Hepatocyte (in vitro differentiated cells): ENCODE data around the gene BRCA2.

Experiments
- EZH2 ChIP-seq: fragments of 200-600 bp; sonication (generic); IDR thresholded peaks from 2 replicates; pipeline ENCODE4 v1.6.1; 2016; ENCODE audit warnings: antibody characterized with exemption, mild to moderate bottlenecking, borderline replicate concordance
- TF ChIP-seq, protein P1 (sequence below): fragments of 200-600 bp; sonication (generic); IDR thresholded peaks from 2 replicates; pipeline ENCODE4 v1.5.1; 2016; ENCODE audit warnings: antibody characterized with exemption, mild to moderate bottlenecking; ENCODE audit not compliant: poor library complexity

DNA sequence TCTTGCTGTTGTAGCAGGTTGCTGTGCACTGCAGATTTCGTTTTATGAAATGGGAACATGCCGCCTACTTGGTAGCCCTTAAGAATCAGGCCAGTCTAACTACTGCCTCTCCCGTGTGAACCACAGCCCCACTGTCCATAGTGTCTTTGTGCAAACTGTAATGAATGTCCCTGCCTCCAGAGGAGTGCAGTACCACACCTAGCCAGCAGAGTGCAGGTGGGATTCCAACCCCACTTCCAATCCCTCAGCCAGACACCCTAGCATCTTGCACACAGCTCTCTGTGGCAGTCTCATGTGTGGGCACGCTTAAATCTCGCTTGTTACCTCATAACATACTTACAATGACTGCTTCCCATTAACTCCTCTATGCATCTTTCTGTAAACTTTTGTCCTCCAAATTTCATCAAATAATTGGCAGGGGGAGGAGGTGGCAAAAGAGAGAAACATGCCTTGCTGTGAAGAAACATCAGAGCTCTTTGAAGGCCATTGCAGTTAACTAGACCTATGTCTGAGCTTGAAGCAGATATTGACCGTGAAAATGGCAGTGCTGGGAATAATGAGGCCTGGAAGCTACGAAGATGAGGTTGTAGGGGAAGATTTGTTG, 47.4 kb upstream of the BRCA2 start:
- TF ChIP-seq, protein P1, sequence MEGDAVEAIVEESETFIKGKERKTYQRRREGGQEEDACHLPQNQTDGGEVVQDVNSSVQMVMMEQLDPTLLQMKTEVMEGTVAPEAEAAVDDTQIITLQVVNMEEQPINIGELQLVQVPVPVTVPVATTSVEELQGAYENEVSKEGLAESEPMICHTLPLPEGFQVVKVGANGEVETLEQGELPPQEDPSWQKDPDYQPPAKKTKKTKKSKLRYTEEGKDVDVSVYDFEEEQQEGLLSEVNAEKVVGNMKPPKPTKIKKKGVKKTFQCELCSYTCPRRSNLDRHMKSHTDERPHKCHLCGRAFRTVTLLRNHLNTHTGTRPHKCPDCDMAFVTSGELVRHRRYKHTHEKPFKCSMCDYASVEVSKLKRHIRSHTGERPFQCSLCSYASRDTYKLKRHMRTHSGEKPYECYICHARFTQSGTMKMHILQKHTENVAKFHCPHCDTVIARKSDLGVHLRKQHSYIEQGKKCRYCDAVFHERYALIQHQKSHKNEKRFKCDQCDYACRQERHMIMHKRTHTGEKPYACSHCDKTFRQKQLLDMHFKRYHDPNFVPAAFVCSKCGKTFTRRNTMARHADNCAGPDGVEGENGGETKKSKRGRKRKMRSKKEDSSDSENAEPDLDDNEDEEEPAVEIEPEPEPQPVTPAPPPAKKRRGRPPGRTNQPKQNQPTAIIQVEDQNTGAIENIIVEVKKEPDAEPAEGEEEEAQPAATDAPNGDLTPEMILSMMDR = peak; percentile 34
- TF ChIP-seq EZH2 = no peak
